Measurements from ENCODE around the gene REXO1.
"Not testable (repeated sequence)": the region's sequence is repeated elsewhere in the genome, so short reads cannot be mapped to it uniquely, and the experiment has no call there.

REXO1 gene

GRCh38 chr19:1848399-1849131, at the start of gene REXO1:
Gene REXO1 (minus strand): TSS chr19:1848483. CDS start chr19:1848358, 125 bp downstream.
- POLR2A ChIA-PET, result interaction anchor here (0.6 kb wide), 1 partner anchor 12 kb away, joined by 5 read pairs; no protein-coding TSS in a partner anchor
- CTCF ChIA-PET, result interaction anchor here (0.7 to 2.1 kb wide), 6 partner anchors 9 to 413 kb away, joined by 3 to 18 read pairs (median 6); no protein-coding TSS in a partner anchor
- TF ChIP-seq CTCF (IDR thresholded peaks at IDR 0.05; ENCODE audit: control extremely low read depth, extremely low read depth, low read depth, missing control alignments), result peak; percentile 87
- peak; percentile 93 for DNase-seq (ENCODE audit: extremely low spot score)

- CTCF ChIA-PET, result interaction anchor here (1.4 to 2.4 kb wide), 4 partner anchors 11 to 43 kb away, joined by 3 to 9 read pairs (median 5); partner anchors contain the start of gene ABHD17A
- POLR2A ChIA-PET, result interaction anchor here (1.2 kb wide), 1 partner anchor 32 kb away, joined by 6 read pairs; no protein-coding TSS in a partner anchor
- no peak for TF ChIP-seq CTCF (IDR thresholded peaks at IDR 0.05; ENCODE audit: control extremely low read depth, extremely low read depth, low read depth, missing control alignments)
These were observed 48.2 kb upstream of the REXO1 start for GRCh38 chr19:1896508-1896907.

GRCh38 chr19:1893791-1894190, 45.5 kb upstream of the REXO1 start:
- POLR2A ChIA-PET, result no interaction called here
- no peak for TF ChIP-seq CTCF (IDR thresholded peaks at IDR 0.05; ENCODE audit: control extremely low read depth, extremely low read depth, low read depth, missing control alignments)
- no peak for DNase-seq (ENCODE audit: extremely low spot score)
- CTCF ChIA-PET, result no interaction called here

More at GRCh38 chr19:1896508-1896907, 48.2 kb upstream of the REXO1 start:
- DNase-seq (ENCODE audit: extremely low spot score), result no peak

GRCh38 chr19:1889907-1890306, 41.6 kb upstream of the REXO1 start:
- no peak for TF ChIP-seq CTCF (IDR thresholded peaks at IDR 0.05; ENCODE audit: control extremely low read depth, extremely low read depth, low read depth, missing control alignments)
- ChIA-PET POLR2A (no interaction called here), CTCF (interaction anchor here (1.0 to 1.7 kb wide), 3 partner anchors 14 to 341 kb away, joined by 3 to 4 read pairs (median 3); no protein-coding TSS in a partner anchor)
- no peak for DNase-seq (ENCODE audit: extremely low spot score)

GRCh38 chr19:1888385-1888784, 40.1 kb upstream of the REXO1 start:
- POLR2A ChIA-PET, result no interaction called here
- CTCF ChIA-PET, result interaction anchor here (1.3 kb wide), 1 partner anchor 50 kb away, joined by 3 read pairs; no protein-coding TSS in a partner anchor

GRCh38 chr19:1886360-1886759, 38.1 kb upstream of the REXO1 start:
- POLR2A ChIA-PET; DNase-seq (ENCODE audit: extremely low spot score): not testable (repeated sequence)
- CTCF ChIA-PET, result interaction anchor here (1.9 kb wide), 1 partner anchor 9 kb away, joined by 5 read pairs; no protein-coding TSS in a partner anchor

More at GRCh38 chr19:1888385-1888784, 40.1 kb upstream of the REXO1 start:
- DNase-seq (ENCODE audit: extremely low spot score), result no peak
- TF ChIP-seq CTCF (IDR thresholded peaks at IDR 0.05; ENCODE audit: control extremely low read depth, extremely low read depth, low read depth, missing control alignments), result no peak

GRCh38 chr19:1885398-1886119, 37.3 kb upstream of the REXO1 start, which contains the start of gene ABHD17A:
Gene ABHD17A (minus strand): TSS chr19:1885496. CDS start chr19:1881566, 3,930 bp downstream.
- POLR2A ChIA-PET, result interaction anchor here (0.5 to 1.6 kb wide), 2 partner anchors 21 to 141 kb away, joined by 5 to 8 read pairs; no protein-coding TSS in a partner anchor

More at GRCh38 chr19:1885398-1886119, 37.3 kb upstream of the REXO1 start, which contains the start of gene ABHD17A:
- peak; percentile 97 for DNase-seq (ENCODE audit: extremely low spot score)
- CTCF ChIA-PET, result interaction anchor here (1.1 to 2.7 kb wide), 3 partner anchors 9 to 12 kb away, joined by 3 to 9 read pairs (median 5); no protein-coding TSS in a partner anchor
